RPMI7951 (cell line): ENCODE results near the gene AP4E1. TPM values are rescaled to one million over a fixed set of nuclear protein-coding genes. Genes with fewer than 3 reads are reported as not detected.
A peak's percentile ranks its signal among the peaks of the same experiment; 100 is the strongest.
"Not testable (repeated sequence)": the region's sequence is repeated elsewhere in the genome, so short reads cannot be mapped to it uniquely, and the experiment has no call there.

ENCODE experiments used
- DNase-seq: peaks from one replicate; pipeline ENCODE4 v3.0.0-alpha.2; 2012; ENCODE audit warnings: low read depth
- total RNA-seq: library from RNA; depleted of rRNA; stranded (reverse); fragments of >200 nt; shearing (Covaris generic); gene quantifications from 2 replicates; pipeline ENCODE4 v1.2.3, GENCODE V29; 2014; rRNA removed

AP4E1 gene
- total RNA-seq, 1 experiment from 2014 or later, result 11.7 TPM

DNA sequence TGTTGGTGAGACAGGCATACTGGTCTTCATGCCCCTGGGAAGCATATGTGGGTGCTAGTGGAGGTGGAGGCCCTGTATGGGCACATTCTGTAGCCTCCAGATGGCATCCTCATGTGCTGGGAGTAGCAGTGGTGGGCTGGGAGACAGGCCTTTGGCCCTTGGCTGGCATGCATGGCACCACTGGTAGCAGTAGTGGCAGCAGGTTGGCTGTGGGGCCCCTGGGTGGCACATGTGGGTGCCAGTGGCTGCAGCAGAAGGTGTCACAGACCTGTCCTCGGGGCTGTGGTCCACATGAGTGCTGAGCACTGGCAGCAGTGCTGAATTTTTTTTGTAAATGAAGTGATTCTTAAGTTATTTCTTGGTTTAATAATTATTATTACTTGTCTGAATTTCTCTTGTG, 115.0 kb downstream of the AP4E1 start:
- DNase-seq, result no peak

DNA sequence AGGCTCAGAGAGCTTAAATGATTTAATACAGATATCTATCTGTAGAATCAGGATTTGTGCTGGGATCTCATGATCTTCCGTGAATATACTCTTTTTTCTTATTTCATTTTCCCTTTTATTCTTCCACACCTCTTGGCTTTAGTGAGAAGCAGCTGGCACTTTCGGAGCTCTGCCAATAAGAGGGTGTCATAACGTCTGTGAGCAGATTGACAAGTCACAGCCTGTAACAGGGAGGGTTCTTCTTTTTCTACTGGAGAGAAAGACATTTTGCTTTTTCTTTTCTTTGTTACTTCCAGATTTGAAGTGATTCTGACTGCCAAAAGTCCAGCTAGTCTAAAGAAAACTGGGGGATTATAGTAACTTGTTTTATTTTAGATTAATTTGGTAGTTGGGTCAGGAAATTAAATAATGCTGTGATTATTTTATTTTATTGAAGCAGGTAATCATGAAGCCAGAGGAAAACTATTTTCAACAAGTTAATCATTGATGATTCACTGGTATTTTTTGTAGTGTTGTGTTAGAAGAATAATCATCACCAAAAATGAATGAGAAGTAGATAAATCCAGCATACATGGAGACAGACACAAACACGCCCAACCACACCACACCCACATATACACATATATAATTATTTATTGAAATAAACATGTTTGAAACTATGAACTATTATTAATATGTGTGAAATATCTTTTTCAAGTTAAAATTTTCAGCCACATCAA, 116.4 kb downstream of the AP4E1 start:
- no peak for DNase-seq

DNA sequence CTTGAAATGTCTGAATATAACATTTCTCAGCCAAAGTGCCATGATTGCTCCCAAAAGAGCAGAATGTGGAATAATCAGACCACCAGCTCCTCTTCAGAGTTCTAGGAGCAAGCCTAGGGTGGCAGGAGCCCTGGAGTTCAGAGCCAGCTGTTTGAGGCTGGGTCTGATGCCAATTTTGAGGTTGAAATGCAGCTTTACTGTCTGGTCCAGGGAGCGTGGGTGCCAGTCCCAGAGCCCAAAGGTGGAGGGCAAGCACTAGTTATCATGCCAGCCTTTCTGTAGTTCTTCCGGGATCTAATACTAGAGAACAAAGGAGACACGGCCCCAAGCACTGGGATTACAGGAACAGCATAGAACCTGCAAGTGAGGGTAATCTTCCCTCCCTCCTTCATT, 117.0 kb downstream of the AP4E1 start:
- no peak for DNase-seq

DNA sequence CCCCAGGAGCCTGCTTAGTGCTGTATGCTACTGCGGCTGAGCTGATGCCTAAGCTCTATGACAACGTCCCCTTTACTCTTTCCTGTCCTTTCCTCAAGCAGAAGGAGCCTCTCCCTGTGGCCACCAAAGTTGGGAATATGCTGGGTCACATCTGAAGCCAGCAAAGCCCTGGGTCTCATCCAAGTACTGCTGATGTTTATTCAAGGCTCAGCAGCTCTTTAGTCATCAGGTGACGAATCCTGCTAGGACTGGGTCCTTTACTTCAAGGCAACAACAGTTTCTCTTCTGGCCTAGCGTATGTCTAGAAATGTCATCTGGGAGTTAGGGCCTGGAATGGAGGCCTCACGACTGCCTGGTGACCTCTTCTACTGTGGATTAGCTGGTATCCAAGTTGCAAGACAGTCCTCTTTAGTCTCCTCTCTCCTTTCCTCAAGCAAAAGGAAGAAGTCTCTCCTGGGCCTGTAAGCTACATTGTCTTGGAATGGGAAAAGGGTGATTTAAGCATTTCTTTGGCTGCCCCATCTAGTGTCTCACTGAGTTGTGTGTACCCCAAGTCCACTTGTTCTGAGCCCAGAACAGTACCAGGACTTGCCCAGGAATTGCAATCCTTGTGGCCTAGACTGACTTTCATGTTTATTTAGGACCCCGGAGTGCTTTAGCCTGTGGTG, 122.3 kb downstream of the AP4E1 start:
- peak; percentile 86 for DNase-seq

DNA sequence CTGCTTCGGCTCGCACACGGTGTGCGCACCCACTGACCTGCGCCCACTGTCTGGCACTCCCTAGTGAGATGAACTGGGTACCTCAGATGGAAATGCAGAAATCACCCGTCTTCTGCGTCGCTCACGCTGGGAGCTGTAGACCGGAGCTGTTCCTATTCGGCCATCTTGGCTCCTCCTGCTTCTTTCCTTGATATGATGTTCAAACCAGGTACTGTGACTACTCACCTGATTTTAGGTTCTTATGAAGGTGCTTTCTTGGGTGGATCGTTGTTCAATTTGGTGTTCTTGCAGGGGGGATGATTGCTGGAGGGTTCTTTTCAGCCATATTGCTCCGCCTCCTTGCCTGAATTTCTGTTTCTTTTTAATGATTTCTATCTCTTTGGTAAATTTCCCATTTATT, 129.0 kb downstream of the AP4E1 start:
- DNase-seq, result not testable (repeated sequence)

DNA sequence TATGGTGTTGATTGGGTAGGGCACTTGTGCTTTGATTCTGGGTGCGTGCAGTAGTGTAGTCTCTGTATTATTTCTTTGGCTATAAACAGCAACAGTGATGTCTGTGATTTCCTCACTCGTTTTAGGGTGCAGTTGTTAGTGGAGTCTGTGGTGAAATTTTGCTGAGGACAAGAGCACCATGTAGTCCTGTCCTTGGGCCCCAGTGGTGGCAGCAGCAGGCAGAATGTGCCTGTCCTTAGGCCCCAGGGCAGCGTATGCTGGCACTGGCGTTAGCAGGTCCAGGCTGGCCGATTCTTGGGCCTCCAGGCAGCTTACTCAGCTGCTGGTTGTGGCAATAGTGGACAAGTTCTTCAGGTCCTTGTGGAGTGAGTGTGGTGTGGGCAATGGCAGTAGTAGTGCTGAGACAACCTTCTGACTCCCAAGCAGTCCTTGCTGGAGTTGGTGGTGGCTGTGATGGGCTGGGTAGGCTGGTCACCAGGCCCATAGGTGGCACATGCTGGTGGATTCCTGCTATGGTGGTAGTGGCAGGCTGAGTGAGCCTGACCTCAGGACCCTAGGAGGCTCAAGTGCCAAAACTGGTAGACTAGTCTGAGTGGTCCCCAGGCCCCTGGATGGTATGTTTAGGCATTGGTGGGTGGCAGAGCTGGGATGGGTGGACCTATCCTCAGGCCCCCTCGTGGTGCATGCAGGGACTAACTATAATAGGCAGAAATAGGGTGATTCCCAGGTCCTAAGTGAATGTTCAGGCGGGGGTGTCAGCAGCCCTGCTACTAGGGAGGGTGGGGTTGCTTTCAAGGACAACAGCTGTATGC, 129.9 kb downstream of the AP4E1 start:
- no peak for DNase-seq

DNA sequence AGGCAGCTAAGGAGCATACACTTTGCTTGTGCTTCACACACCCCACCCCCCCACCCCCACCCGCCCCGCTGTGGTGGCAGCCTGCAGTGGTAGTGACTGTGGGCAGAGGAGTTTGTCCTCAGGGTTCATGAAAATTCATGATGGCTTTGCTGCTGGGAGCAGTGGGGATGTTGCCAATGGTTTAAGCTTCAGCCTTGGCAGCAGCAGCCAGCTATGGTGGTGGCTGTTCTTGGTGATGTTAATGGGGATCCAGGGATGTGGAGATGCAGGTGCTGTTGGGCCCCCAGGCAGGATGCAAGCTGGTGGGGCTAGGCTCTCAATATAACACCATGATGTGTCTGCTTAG, 130.5 kb downstream of the AP4E1 start:
- DNase-seq, result no peak

DNA sequence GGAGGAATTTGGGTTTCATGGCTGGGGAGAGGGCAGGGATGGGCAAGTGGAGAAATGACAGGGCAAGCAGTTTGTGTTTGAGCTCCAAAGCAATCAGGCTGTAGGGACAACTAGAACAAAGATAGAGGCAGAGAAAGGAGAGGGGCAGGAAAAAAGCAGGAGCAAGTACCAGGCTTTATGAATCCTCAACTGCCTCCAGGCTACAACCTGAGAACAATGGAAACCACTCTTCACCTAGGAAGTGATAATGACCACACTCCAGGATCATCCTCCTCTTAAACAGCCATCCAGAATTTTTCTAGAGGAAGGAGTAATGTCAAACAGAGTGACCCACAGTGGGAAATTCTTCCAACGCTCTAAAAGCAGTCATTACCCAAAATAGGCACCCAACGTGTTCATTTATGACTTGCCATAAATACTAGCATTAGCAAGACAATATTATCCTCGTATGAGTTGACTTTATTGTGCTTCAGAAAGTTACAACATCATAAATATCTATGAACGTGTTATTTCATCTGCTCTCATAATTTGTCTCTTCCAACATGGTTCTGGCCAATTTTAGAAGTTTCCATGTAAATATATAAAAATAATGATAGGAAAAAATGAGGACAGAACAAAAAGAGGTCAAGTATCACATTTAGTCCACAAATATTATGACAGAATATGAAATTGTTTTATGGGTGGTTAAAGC, 135.7 kb downstream of the AP4E1 start:
- no peak for DNase-seq

DNA sequence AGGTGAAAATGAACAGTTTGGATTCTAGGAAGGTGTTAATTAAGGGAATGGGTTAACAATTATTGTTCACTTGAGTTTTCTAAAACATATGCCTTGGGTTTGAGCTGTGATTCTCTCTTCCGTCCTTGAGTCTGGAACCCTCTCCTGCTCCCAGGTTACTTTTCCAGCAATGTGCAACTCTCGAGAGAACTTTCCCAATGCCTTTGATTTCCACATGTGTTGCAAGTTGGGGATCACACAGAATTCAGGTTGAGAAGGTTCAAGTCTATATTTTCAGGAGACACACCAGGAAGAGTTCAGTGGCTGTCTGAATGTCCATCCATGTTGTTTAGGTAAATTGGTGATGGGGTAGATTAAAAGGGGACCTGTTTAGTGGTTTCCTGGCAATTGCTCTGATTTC, 137.5 kb downstream of the AP4E1 start:
- DNase-seq, result no peak

DNA sequence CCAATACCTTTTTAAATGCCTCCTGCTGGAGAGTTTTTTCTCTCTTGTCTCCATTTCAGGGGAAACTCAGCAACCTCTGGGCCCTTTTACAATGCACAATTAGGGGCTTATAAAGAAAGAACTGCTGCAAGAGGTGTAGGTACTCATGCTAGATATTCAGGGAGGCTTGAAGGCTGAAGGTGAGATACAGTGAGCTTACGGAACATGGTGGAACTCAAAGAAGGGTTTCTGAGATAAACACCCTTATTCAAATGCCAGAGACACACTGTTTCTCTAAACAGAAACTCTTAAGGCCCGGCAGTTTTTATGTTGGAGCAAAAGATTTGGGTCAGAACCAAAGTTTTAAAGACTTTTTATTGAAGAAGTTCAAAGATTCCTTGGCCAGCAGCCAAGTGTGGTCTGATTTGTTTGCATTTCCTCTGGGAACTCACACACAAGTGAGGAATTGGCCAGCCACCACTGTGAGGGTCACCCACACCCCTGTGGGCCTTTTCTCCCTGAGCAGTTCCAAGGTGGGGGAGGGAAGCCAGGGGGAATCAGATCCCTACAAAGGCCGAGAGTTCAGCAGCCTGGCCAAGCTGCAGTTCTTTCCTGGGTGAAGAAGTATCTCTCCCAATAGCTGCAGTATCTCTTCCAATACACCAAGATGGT, 138.4 kb downstream of the AP4E1 start:
- DNase-seq, result peak; percentile 22

DNA sequence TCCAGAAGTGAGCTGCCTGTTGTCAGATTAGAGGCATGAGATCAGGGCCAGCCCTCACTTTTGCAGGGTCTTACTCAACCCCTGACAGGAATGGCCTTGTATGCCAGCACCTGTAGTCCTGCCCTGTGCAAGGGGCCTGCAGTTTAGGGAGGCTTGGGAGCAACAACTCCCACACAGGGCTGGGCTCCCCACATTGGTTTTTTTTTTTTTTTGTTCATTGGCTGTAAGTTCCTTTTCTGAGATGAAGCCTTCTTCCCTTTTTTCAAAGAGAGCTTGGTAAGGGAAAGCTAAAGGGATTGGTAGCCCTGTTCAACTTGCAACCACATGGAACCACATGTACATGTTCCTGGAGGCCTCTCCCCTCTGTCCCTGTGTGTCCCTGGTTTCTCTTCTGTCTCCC, 139.8 kb downstream of the AP4E1 start:
- no peak for DNase-seq

DNA sequence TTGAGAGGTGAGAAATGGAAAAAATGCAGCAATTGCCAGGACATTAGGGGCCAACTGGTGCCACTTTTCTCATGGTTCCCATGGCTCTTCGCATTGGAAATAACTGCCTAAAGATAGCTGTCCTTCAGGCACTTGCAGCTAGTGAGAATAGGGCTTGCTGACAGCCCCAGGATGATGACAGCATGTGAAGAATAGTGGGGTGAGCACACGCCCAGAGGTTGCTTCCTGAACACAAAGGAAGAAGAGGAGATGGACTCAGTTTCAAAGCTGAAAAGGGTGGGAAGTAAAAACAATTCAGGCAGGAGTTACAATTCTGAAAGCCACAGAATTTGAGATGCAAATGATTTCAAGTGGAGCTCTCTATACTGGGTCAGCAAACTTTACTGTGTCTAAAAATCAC, 140.6 kb downstream of the AP4E1 start:
- DNase-seq, result no peak

DNA sequence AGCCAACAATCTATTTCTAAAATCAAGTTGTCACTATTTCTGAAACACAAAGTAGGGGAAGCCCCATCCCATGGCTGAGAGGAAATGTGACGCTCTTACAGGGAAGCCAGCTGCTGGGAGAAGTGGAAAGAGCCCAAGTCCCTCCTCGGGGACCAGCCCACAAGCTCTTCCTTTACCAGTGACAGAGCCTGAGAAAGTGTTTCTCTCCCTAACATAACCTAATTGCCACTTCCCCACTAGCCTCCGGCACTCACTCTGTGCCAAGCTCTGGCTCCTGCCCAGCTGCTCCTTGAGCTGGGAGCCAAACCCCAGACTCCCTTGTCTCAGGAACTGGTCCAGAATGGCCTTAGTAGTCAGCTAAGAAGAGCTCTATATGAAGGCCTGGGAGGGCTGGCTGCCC, 143.3 kb downstream of the AP4E1 start:
- DNase-seq, result peak; percentile 91

DNA sequence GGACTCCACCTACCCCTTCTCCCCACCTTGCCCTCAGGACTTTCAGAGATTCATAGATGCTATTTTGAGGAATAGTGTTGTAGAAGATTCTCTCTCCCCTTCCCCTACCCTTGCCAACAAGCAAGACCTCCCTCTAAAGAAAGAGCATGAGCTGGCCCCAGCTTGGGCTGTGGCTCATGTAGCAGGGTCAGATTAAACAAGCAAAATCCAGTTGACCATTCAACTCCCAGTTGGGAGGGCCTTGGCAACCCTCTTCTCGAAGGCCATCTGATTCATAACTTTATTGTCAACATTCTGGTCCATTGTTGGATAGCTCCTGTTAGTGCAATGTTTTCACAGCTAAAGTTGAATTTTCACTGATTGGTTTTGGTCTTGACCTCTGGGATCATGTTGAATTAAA, 145.1 kb downstream of the AP4E1 start:
- no peak for DNase-seq

DNA sequence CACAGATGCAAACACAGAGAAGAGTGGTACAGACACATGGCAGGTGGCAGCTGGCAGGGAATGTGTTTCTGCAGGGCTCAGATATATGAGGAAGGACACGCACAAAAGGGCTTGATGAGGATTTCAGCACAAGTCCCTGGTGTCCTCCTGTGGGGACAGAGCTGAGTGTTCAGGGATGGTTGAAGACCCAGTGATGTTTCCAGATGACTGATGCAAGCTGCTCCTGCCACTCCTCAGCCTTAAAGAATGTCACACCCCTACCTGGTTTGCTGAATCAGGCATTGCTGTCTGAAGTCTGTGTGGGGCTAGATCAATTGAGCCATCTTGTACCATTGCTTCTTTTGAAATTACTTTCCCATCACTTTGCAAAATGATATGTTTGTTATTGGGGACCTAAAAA, 146.1 kb downstream of the AP4E1 start:
- DNase-seq, result no peak

Other genes with a start within 250 kb of the AP4E1 start
- gene TRPM7, start 221.9 kb upstream of the AP4E1 start, total RNA-seq, result 31.8 and 36.4 TPM in 2 replicates
- 117 and 125 TPM in 2 replicates for gene SPPL2A, start 143.0 kb upstream of the AP4E1 start, total RNA-seq
- 0.29 and 0.48 TPM in 2 replicates for gene TNFAIP8L3, start 186.2 kb downstream of the AP4E1 start, total RNA-seq